C1 segment of cervical spinal cord (tissue), 14 donors: ENCODE data around the gene KIF15.

Source experiments
- DNase-seq, 14 donors: peaks; one replicate each; lab custom pipeline; 2025; lab: John Stamatoyannopoulos, UW

The KIF15 gene

GRCh38 chr3:44880284-44880683 lies 118.7 kb downstream of the KIF15 start:
- DNase-seq = no peak

GRCh38 chr3:44883213-44883955 lies 121.8 kb downstream of the KIF15 start:
- DNase-seq = no peak

- DNase-seq = no peak
Measured at GRCh38 chr3:44883999-44884431, 122.4 kb downstream of the KIF15 start.

- DNase-seq = no peak
Measured at GRCh38 chr3:44885618-44886017, 124.0 kb downstream of the KIF15 start.

GRCh38 chr3:44886561-44886960 lies 125.0 kb downstream of the KIF15 start:
- DNase-seq = no peak

GRCh38 chr3:44887101-44887500 lies 125.5 kb downstream of the KIF15 start:
- DNase-seq = no peak

GRCh38 chr3:44890258-44890657 lies 128.7 kb downstream of the KIF15 start:
- no peak for DNase-seq

- no peak for DNase-seq
Measured at GRCh38 chr3:44890852-44891251, 129.3 kb downstream of the KIF15 start.

- DNase-seq = no peak
Measured at GRCh38 chr3:44892689-44893088, 131.1 kb downstream of the KIF15 start.

- DNase-seq = no peak
Measured at GRCh38 chr3:44893097-44893496, 131.5 kb downstream of the KIF15 start.

- DNase-seq = no peak
Measured at GRCh38 chr3:44894485-44894884, 132.9 kb downstream of the KIF15 start.

- no peak for DNase-seq
Measured at GRCh38 chr3:44896440-44896839, 134.8 kb downstream of the KIF15 start.

- DNase-seq = no peak
Measured at GRCh38 chr3:44899683-44900367, 138.2 kb downstream of the KIF15 start.

- no peak for DNase-seq
Measured at GRCh38 chr3:44902628-44903027, 141.0 kb downstream of the KIF15 start.
